Measurements from ENCODE around the gene SPECC1L.
A peak's percentile ranks its signal among the peaks of the same experiment; 100 is the strongest.
"Not testable (repeated sequence)": the region's sequence is repeated elsewhere in the genome, so short reads cannot be mapped to it uniquely, and the experiment has no call there.

Gene SPECC1L

GRCh38 chr22:24244144-24244787 lies 26.4 kb upstream of the SPECC1L start:
- no peak for TF ChIP-seq CTCF (IDR thresholded peaks at IDR 0.05; ENCODE audit: low read depth, low read length)
- no peak for DNase-seq (ENCODE audit: extremely low read depth, low read depth)

- DNase-seq (ENCODE audit: extremely low read depth, low read depth) = not testable (repeated sequence)
Observed at GRCh38 chr22:24245030-24245431, 25.6 kb upstream of the SPECC1L start, which contains the start of gene GGT5. GGT5 (minus strand) TSS chr22:24245082; CDS start chr22:24244725, 357 bp downstream.

- peak; percentile 20 for DNase-seq (ENCODE audit: extremely low read depth, low read depth)
Observed at GRCh38 chr22:24245584-24246561, 24.8 kb upstream of the SPECC1L start.

GRCh38 chr22:24247011-24247507 lies 23.6 kb upstream of the SPECC1L start:
- TF ChIP-seq CTCF (IDR thresholded peaks at IDR 0.05; ENCODE audit: low read depth, low read length) = no peak
- no peak for DNase-seq (ENCODE audit: extremely low read depth, low read depth)

- TF ChIP-seq CTCF (IDR thresholded peaks at IDR 0.05; ENCODE audit: low read depth, low read length) = peak; percentile 89
- peak; percentile 96 for DNase-seq (ENCODE audit: extremely low read depth, low read depth)
Observed at GRCh38 chr22:24247564-24248344, 22.9 kb upstream of the SPECC1L start.

GRCh38 chr22:24248611-24249010 lies 22.0 kb upstream of the SPECC1L start:
- not testable (repeated sequence) for DNase-seq (ENCODE audit: extremely low read depth, low read depth)

GRCh38 chr22:24249413-24249812 lies 21.2 kb upstream of the SPECC1L start:
- DNase-seq (ENCODE audit: extremely low read depth, low read depth) = not testable (repeated sequence)

GRCh38 chr22:24251286-24251685 lies 19.3 kb upstream of the SPECC1L start:
- DNase-seq (ENCODE audit: extremely low read depth, low read depth) = not testable (repeated sequence)

GRCh38 chr22:24253126-24253525 lies 17.5 kb upstream of the SPECC1L start:
- not testable (repeated sequence) for DNase-seq (ENCODE audit: extremely low read depth, low read depth)

GRCh38 chr22:24256136-24256535 lies 14.5 kb upstream of the SPECC1L start:
- DNase-seq (ENCODE audit: extremely low read depth, low read depth) = not testable (repeated sequence)

GRCh38 chr22:24256736-24257135 lies 13.9 kb upstream of the SPECC1L start:
- DNase-seq (ENCODE audit: extremely low read depth, low read depth) = not testable (repeated sequence)
